HepG2 (cell line): ENCODE results near the gene MT1F. TPM values are rescaled to one million over a fixed set of nuclear protein-coding genes. Genes with fewer than 3 reads are reported as not detected.

Experiments
- ATAC-seq: fragments of 200-7000 bp; cut with Tn5 transposase; 3 replicates; pipeline ENCODE4 v1.9.1; 2020; ENCODE audit warnings: mild to moderate bottlenecking, moderate library complexity
- BruUV-seq: library from RNA; stranded (reverse); fragments of 400-500 nt; replicated peaks from 2 replicates; lab custom pipeline; 2021; lab: Mats Ljungman, UMichigan
- CTCF ChIA-PET: fragments of 300-600 bp; formaldehyde crosslinking; extraction: SDS; loops from one replicate; lab custom pipeline; 2021; ENCODE audit warnings: low total read pairs, inconsistent platforms, low intra/inter-chr PET ratio; lab: Yijun Ruan, JAX
- POLR2A ChIA-PET: fragments of 350-600 bp; sonication (Branson Sonifier 250); formaldehyde crosslinking; loops from one replicate; lab custom pipeline; 2020; ENCODE audit warnings: antibody characterized with exemption, inconsistent platforms; lab: Yijun Ruan, JAX
- DNase-seq: peaks from one replicate; pipeline ENCODE4 v3.0.0-alpha.2; 2015; ENCODE audit warnings: low spot score
- FAIRE-seq: peaks from 3 replicates; lab custom pipeline; 2011; peaks lifted over from hg19 to GRCh38; lab: Jason Lieb, UNC
- H2AFZ ChIP-seq: one replicate; pipeline ENCODE4 v1.6.1; 2011; ENCODE audit warnings: low read length, inconsistent platforms
- H3K27ac ChIP-seq: fragments of 300-600 bp; 3 replicates; pipeline ENCODE4 v1.8.0; 2011; ENCODE audit warnings: mixed run types, mild to moderate bottlenecking, mixed read lengths, low read length, inconsistent platforms; ENCODE audit not compliant: insufficient read depth; ENCODE audit errors: extremely low read length
- H3K27me3 ChIP-seq, 2 experiments: fragments of 200-600 bp in 1 of 2; 2 replicates in 1 of 2; 3 replicates in 1 of 2; pipeline versions ENCODE4 v1.6.0 to v1.8.0; 2011; ENCODE audit warnings: low read length in 2 of 2, mild to moderate bottlenecking in 2 of 2, moderate library complexity in 2 of 2, inconsistent platforms in 1 of 2; ENCODE audit not compliant: insufficient read depth in 2 of 2, control insufficient read depth in 1 of 2
- H3K36me3 ChIP-seq, 2 experiments: fragments of 200-600 bp in 1 of 2; replicated peaks in 1 of 2; 2 replicates in 1 of 2; 3 replicates in 1 of 2; pipeline versions ENCODE4 v1.5.1 to v1.8.0; 2011; ENCODE audit warnings: low read length in 2 of 2, inconsistent platforms in 1 of 2; ENCODE audit not compliant: insufficient read depth in 2 of 2, control insufficient read depth in 1 of 2
- H3K4me1 ChIP-seq: 2 replicates; pipeline ENCODE4 v1.5.1; 2012; ENCODE audit warnings: low read length, inconsistent platforms; ENCODE audit not compliant: insufficient read depth
- H3K4me2 ChIP-seq: 2 replicates; pipeline ENCODE4 v1.6.0; 2011; ENCODE audit warnings: low read depth, low read length, inconsistent platforms
- H3K4me3 ChIP-seq, 3 experiments: fragments of 200-600 bp in 1 of 3; sonication (generic), shearing (Covaris generic) in 1 of 3; replicated peaks in 1 of 3; 2 replicates each; pipeline ENCODE4 v1.5.1; 2011 to 2016; ENCODE audit warnings: low read length in 3 of 3, inconsistent platforms in 2 of 3, low read depth in 2 of 3, mild to moderate bottlenecking in 2 of 3, control low read depth in 1 of 3, mixed read lengths in 1 of 3; ENCODE audit not compliant: insufficient read depth in 1 of 3
- H3K79me2 ChIP-seq: one replicate; pipeline ENCODE4 v1.6.1; 2011; ENCODE audit warnings: low read length, inconsistent platforms; ENCODE audit not compliant: insufficient read depth
- H3K9ac ChIP-seq: 2 replicates; pipeline ENCODE4 v1.6.0; 2011; ENCODE audit warnings: mild to moderate bottlenecking, low read depth, low read length, inconsistent platforms; ENCODE audit not compliant: insufficient read depth
- H3K9me3 ChIP-seq: 2 replicates; pipeline ENCODE4 v1.5.1; 2012; ENCODE audit warnings: mild to moderate bottlenecking, low read length
- H4K20me1 ChIP-seq: 2 replicates; pipeline ENCODE4 v1.6.0; 2011; ENCODE audit warnings: inconsistent platforms, mild to moderate bottlenecking, low read length, moderate library complexity; ENCODE audit not compliant: insufficient read depth
- ASH2L ChIP-seq: fragments of 300-600, 200-600 bp; sonication (generic); IDR thresholded peaks from 2 replicates; pipeline ENCODE4 v1.7.0; 2017; ENCODE audit warnings: low read depth, mild to moderate bottlenecking, moderate library complexity, mixed read lengths, low read length; ENCODE audit not compliant: insufficient read length
- CHD4 ChIP-seq: fragments of 200-600 bp; sonication (generic); IDR thresholded peaks from 2 replicates; pipeline ENCODE4 v1.7.0; 2017; ENCODE audit warnings: mild to moderate bottlenecking, low read length, borderline replicate concordance
- HDAC1 ChIP-seq: sonication (generic); formaldehyde crosslinking; IDR thresholded peaks from 2 replicates; pipeline ENCODE4 v1.5.1; 2020; ENCODE audit warnings: mild to moderate bottlenecking, missing genetic modification reagents
- HNRNPUL1 ChIP-seq: fragments of 200-400 bp; formaldehyde crosslinking; IDR thresholded peaks from 2 replicates; pipeline ENCODE4 v1.6.1; 2017; ENCODE audit warnings: low read depth, mild to moderate bottlenecking, low read length, moderate library complexity
- NCOA5 ChIP-seq: sonication (generic); formaldehyde crosslinking; IDR thresholded peaks from 2 replicates; pipeline ENCODE4 v1.4.0; 2020; ENCODE audit warnings: missing genetic modification reagents
- POLR2G ChIP-seq: fragments of 200-400 bp; formaldehyde crosslinking; IDR thresholded peaks from 2 replicates; pipeline ENCODE4 v1.6.1; 2018; ENCODE audit warnings: mild to moderate bottlenecking, low read depth, low read length, moderate library complexity
- SIN3A ChIP-seq: IDR thresholded peaks from 2 replicates; pipeline ENCODE4 v1.6.1; 2011; ENCODE audit warnings: low read depth, mild to moderate bottlenecking, control low read depth, low read length, borderline replicate concordance
- SP140L ChIP-seq: sonication (generic); formaldehyde crosslinking; IDR thresholded peaks from 2 replicates; pipeline ENCODE4 v1.4.0; 2020; ENCODE audit warnings: missing genetic modification reagents, borderline replicate concordance
- SYNCRIP ChIP-seq: fragments of 200-400 bp; formaldehyde crosslinking; IDR thresholded peaks from 2 replicates; pipeline ENCODE4 v1.6.1; 2018; ENCODE audit warnings: mild to moderate bottlenecking, low read depth, low read length; ENCODE audit not compliant: insufficient read depth
- ZNF296 ChIP-seq: sonication (generic); formaldehyde crosslinking; conservative IDR thresholded peaks from 2 replicates; pipeline ENCODE4 v1.5.0; 2020; ENCODE audit warnings: mild to moderate bottlenecking, missing genetic modification reagents
- ZNF337 ChIP-seq: sonication (generic); formaldehyde crosslinking; IDR thresholded peaks from 2 replicates; pipeline ENCODE4 v1.5.1; 2020; ENCODE audit warnings: missing genetic modification reagents, low read depth, mild to moderate bottlenecking, borderline replicate concordance
- ZNF557 ChIP-seq: sonication (generic); formaldehyde crosslinking; IDR thresholded peaks from 2 replicates; pipeline ENCODE4 v1.4.0; 2020; ENCODE audit warnings: missing genetic modification reagents
- ZNF580 ChIP-seq: IDR thresholded peaks from 2 replicates; pipeline ENCODE4 v1.6.1; 2016; ENCODE audit warnings: low read depth, borderline replicate concordance
- ZNF724P ChIP-seq: sonication (generic); formaldehyde crosslinking; IDR thresholded peaks from 2 replicates; pipeline ENCODE4 v1.8.0; 2022; ENCODE audit warnings: missing genetic modification reagents, borderline replicate concordance
- ZNF777 ChIP-seq: sonication (generic); formaldehyde crosslinking; IDR thresholded peaks from 2 replicates; pipeline ENCODE4 v1.4.0; 2020; ENCODE audit warnings: missing genetic modification reagents
- WGBS: methylation state at CpG from one replicate; pipeline ENCODE4 v1.1.6; 2017; ENCODE audit warnings: low lambda C conversion rate; 5-methylcytosine and 5-hydroxymethylcytosine counted together
- in situ Hi-C: cut with HindIII; loops from 2 replicates; pipeline ENCODE4 v1.10.0; 2017; ENCODE audit warnings: low pct_unique_long_range_greater_than_20kb; ENCODE audit not compliant: extremely low pct_ligation_motif_present
- intact Hi-C: fragments of 100-400 bp; cut with micrococcal nuclease; formaldehyde crosslinking; loops from one replicate; pipeline ENCODE4 v1.10.0; 2022; ENCODE audit not compliant: unreplicated experiment
- polyA plus RNA-seq, 8 experiments: library from polyadenylated mRNA; depleted of rRNA in 3 of 8; stranded (reverse) in 7 of 8; unstranded in 1 of 8; fragments of >200 nt; fragmentation: Illumina TruSeq in 4 of 8; extraction: Trizol in 4 of 8; gene quantifications; 2 replicates each; pipeline versions ENCODE4 v1.2.1 to v1.2.3, GENCODE V29; 2011 to 2016; ENCODE audit warnings: low read depth in 4 of 8, missing spikeins in 1 of 8, mixed read lengths in 1 of 8; ENCODE audit not compliant: insufficient read depth in 1 of 8
- total RNA-seq, 5 experiments: library from RNA; depleted of rRNA; stranded (reverse); fragments of >200 nt; fragmentation: Illumina TruSeq; extraction: Trizol; gene quantifications; 2 replicates each; pipeline ENCODE4 v1.2.3, GENCODE V29; 2016; ENCODE audit warnings: low read depth in 1 of 5
- TF ChIP-seq, protein P1 (sequence below): sonication (generic); formaldehyde crosslinking; IDR thresholded peaks from 2 replicates; pipeline ENCODE4 v1.4.0; 2020; ENCODE audit warnings: missing genetic modification reagents
- TF ChIP-seq, protein P2 (sequence below): sonication (generic); formaldehyde crosslinking; IDR thresholded peaks from 2 replicates; pipeline ENCODE4 v1.9.0; 2022; ENCODE audit warnings: missing genetic modification reagents, mild to moderate bottlenecking, borderline replicate concordance
- TF ChIP-seq, protein P3 (sequence below): sonication (generic); formaldehyde crosslinking; IDR thresholded peaks from 2 replicates; pipeline ENCODE4 v1.4.0; 2020; ENCODE audit warnings: missing genetic modification reagents

MT1F gene
- total and polyA plus RNA-seq, 2 of the 13 experiments (the other 11 are each of a cell fraction or from before 2014, with no cell fraction given), result 1.9 to 169 TPM

- Histone ChIP-seq H3K27me3 (no peaks in the 10 kb centered on the region; a peak in 1 of 5 replicates), H3K4me3 (peak overlapping the region; percentile 75 to 84 (median 76)), H3K79me2 (no peaks in the 10 kb centered on the region), H4K20me1 (no peaks in the 10 kb centered on the region), H3K9ac (peak overlapping the region; percentile 68), H3K27ac (peak overlapping the region; percentile 11), H3K36me3 (no peaks in the 10 kb centered on the region), H2AFZ (peak overlapping the region; percentile 36), H3K9me3 (no peaks in the 10 kb centered on the region), H3K4me1 (peaks cover 66% of the 10 kb centered on the region), H3K4me2 (peak overlapping the region; percentile 91)
- in situ Hi-C loops, result no loop called here
- ChIA-PET POLR2A (interaction anchor here (1.2 to 5.3 kb wide), 4 partner anchors 16 to 158 kb away, joined by 3 to 83 read pairs (median 10); partner anchors contain the start of genes MT1E, MT1F, MT1X and NUDT21), CTCF (no interaction called here)
- 3% methylated on average over 6 of the region's 6 CpGs for WGBS
- ATAC-seq (peak; percentile 5; the same call in 2 of the 3 replicates), DNase-seq (peak; percentile 75), FAIRE-seq (no peak)
- intact Hi-C loops, result loop anchor here (2.0 to 10.0 kb wide), 3 partner anchors 17 to 255 kb away; partner anchors contain the start of genes MT1B, MT1F and SLC12A3
- BruUV-seq, result no TSS peak
- TF ChIP-seq ZNF296 (CRISPR knock-in tag) (no peak), ZNF777 (CRISPR knock-in tag) (0 out of 2 replicates have a peak, but pooled peaks have one; percentile 17), SP140L (CRISPR knock-in tag) (0 out of 2 replicates have a peak, but pooled peaks have one; percentile 43), ZNF580 (CRISPR knock-in tag) (0 out of 2 replicates have a peak, but pooled peaks have one; percentile 38), POLR2G (0 out of 2 replicates have a peak, but pooled peaks have one; percentile 0), ASH2L (peak; percentile 46), ZNF724P (0 out of 2 replicates have a peak, but pooled peaks have one; percentile 29), ZNF557 (CRISPR knock-in tag) (0 out of 2 replicates have a peak, but pooled peaks have one; percentile 16), ZNF337 (CRISPR knock-in tag) (0 out of 2 replicates have a peak, but pooled peaks have one; percentile 4), HDAC1 (CRISPR knock-in tag) (0 out of 2 replicates have a peak, but pooled peaks have one; percentile 46), SYNCRIP (no peak), CHD4 (0 out of 2 replicates have a peak, but pooled peaks have one; percentile 4), NCOA5 (CRISPR knock-in tag) (no peak), HNRNPUL1 (no peak), SIN3A (peak; percentile 24; the same call in 1 of the 2 replicates)
- TF ChIP-seq, protein P1, sequence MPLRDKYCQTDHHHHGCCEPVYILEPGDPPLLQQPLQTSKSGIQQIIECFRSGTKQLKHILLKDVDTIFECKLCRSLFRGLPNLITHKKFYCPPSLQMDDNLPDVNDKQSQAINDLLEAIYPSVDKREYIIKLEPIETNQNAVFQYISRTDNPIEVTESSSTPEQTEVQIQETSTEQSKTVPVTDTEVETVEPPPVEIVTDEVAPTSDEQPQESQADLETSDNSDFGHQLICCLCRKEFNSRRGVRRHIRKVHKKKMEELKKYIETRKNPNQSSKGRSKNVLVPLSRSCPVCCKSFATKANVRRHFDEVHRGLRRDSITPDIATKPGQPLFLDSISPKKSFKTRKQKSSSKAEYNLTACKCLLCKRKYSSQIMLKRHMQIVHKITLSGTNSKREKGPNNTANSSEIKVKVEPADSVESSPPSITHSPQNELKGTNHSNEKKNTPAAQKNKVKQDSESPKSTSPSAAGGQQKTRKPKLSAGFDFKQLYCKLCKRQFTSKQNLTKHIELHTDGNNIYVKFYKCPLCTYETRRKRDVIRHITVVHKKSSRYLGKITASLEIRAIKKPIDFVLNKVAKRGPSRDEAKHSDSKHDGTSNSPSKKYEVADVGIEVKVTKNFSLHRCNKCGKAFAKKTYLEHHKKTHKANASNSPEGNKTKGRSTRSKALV (CRISPR knock-in tag), result peak; percentile 82
- TF ChIP-seq, protein P2, sequence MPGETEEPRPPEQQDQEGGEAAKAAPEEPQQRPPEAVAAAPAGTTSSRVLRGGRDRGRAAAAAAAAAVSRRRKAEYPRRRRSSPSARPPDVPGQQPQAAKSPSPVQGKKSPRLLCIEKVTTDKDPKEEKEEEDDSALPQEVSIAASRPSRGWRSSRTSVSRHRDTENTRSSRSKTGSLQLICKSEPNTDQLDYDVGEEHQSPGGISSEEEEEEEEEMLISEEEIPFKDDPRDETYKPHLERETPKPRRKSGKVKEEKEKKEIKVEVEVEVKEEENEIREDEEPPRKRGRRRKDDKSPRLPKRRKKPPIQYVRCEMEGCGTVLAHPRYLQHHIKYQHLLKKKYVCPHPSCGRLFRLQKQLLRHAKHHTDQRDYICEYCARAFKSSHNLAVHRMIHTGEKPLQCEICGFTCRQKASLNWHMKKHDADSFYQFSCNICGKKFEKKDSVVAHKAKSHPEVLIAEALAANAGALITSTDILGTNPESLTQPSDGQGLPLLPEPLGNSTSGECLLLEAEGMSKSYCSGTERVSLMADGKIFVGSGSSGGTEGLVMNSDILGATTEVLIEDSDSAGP (CRISPR knock-in tag), result no peak
- TF ChIP-seq, protein P3, sequence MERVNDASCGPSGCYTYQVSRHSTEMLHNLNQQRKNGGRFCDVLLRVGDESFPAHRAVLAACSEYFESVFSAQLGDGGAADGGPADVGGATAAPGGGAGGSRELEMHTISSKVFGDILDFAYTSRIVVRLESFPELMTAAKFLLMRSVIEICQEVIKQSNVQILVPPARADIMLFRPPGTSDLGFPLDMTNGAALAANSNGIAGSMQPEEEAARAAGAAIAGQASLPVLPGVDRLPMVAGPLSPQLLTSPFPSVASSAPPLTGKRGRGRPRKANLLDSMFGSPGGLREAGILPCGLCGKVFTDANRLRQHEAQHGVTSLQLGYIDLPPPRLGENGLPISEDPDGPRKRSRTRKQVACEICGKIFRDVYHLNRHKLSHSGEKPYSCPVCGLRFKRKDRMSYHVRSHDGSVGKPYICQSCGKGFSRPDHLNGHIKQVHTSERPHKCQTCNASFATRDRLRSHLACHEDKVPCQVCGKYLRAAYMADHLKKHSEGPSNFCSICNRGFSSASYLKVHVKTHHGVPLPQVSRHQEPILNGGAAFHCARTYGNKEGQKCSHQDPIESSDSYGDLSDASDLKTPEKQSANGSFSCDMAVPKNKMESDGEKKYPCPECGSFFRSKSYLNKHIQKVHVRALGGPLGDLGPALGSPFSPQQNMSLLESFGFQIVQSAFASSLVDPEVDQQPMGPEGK (CRISPR knock-in tag), result 0 out of 2 replicates have a peak, but pooled peaks have one; percentile 21
Observed at GRCh38 chr16:56609463-56609921, 48.3 kb upstream of the MT1F start.
